OCI-LY1 (cell line): Measurements from ENCODE around the gene ITCH.

Experiments
- CTCF ChIP-seq: fragments of 200-600 bp; sonication (generic), shearing (Covaris generic); IDR thresholded peaks from 2 replicates; pipeline ENCODE4 v1.5.1; 2017; ENCODE audit warnings: mild to moderate bottlenecking, antibody characterized with exemption, low read length, moderate library complexity, mixed read lengths
- EZH2 ChIP-seq: fragments of 200-600 bp; sonication (generic), shearing (Covaris generic); IDR thresholded peaks from 2 replicates; pipeline ENCODE4 v1.8.0; 2017; ENCODE audit warnings: borderline replicate concordance, mixed run types, mild to moderate bottlenecking, antibody characterized with exemption, low read length, moderate library complexity, mixed read lengths

GRCh38 chr20:34389206-34389953 lies 26.3 kb downstream of the ITCH start:
- TF ChIP-seq CTCF: no peak
- TF ChIP-seq EZH2: no peak
